Fibroblast of villous mesenchyme (primary cell): Measurements from ENCODE around the gene THAP12. TPM values are rescaled to one million over a fixed set of nuclear protein-coding genes. Genes with fewer than 3 reads are reported as not detected.
A peak's percentile ranks its signal among the peaks of the same experiment; 100 is the strongest.

Experiments
- DNase-seq: peaks from one replicate; pipeline ENCODE4 v3.0.0-alpha.2; 2010; ENCODE audit warnings: low read depth
- H3K4me3 ChIP-seq: 2 replicates; pipeline ENCODE4 v1.5.1; 2011; ENCODE audit warnings: low read depth, mild to moderate bottlenecking, low read length
- CTCF ChIP-seq: IDR thresholded peaks from 2 replicates; pipeline ENCODE4 v1.5.1; 2012; ENCODE audit warnings: low read depth, mild to moderate bottlenecking, low read length; ENCODE audit not compliant: insufficient read depth
- total RNA-seq: library from RNA; depleted of rRNA; stranded (reverse); fragments of >200 nt; gene quantifications from 2 replicates; pipeline ENCODE4 v1.2.3, GENCODE V29; 2012

The THAP12 gene
- total RNA-seq = 44.5 and 47.1 TPM in 2 replicates

- TF ChIP-seq CTCF = no peak
- H3K4me3 ChIP-seq = peak within 1 kb of the TSS; percentile 79
- peak; percentile 98 for DNase-seq
Observed at GRCh38 chr11:76380977-76381719, at the start of gene THAP12, which contains the start of gene GVQW3. TSS of gene THAP12 (minus strand) at chr11:76381132. CDS start at chr11:76380836, 296 bp downstream. TSS of gene GVQW3 (plus strand) at chr11:76381323. CDS start at chr11:76381829, 506 bp downstream.

- no peak overlapping the region for H3K4me3 ChIP-seq
- DNase-seq = no peak
- no peak for TF ChIP-seq CTCF
Observed at GRCh38 chr11:76426660-76427059, 45.7 kb upstream of the THAP12 start.

- H3K4me3 ChIP-seq = no peak overlapping the region
- no peak for DNase-seq
- TF ChIP-seq CTCF = no peak
Observed at GRCh38 chr11:76424891-76425290, 44.0 kb upstream of the THAP12 start.

GRCh38 chr11:76424379-76424778 is 43.4 kb upstream of the THAP12 start:
- no peak for DNase-seq
- no peak for TF ChIP-seq CTCF

GRCh38 chr11:76419896-76420295 is 39.0 kb upstream of the THAP12 start:
- peak; percentile 30 for TF ChIP-seq CTCF
- DNase-seq = no peak
- no peak overlapping the region for H3K4me3 ChIP-seq

More at GRCh38 chr11:76424379-76424778, 43.4 kb upstream of the THAP12 start:
- H3K4me3 ChIP-seq = no peak overlapping the region

GRCh38 chr11:76415073-76415472 is 34.1 kb upstream of the THAP12 start:
- TF ChIP-seq CTCF = no peak
- no peak overlapping the region for H3K4me3 ChIP-seq
- DNase-seq = no peak
